GM19240 (cell line): Measurements from ENCODE around the gene SNX13.

ENCODE experiments used
- DNase-seq: peaks from one replicate; pipeline ENCODE4 v3.0.0; 2011; ENCODE audit warnings: low spot score; ENCODE audit not compliant: insufficient read length

Gene SNX13

DNA sequence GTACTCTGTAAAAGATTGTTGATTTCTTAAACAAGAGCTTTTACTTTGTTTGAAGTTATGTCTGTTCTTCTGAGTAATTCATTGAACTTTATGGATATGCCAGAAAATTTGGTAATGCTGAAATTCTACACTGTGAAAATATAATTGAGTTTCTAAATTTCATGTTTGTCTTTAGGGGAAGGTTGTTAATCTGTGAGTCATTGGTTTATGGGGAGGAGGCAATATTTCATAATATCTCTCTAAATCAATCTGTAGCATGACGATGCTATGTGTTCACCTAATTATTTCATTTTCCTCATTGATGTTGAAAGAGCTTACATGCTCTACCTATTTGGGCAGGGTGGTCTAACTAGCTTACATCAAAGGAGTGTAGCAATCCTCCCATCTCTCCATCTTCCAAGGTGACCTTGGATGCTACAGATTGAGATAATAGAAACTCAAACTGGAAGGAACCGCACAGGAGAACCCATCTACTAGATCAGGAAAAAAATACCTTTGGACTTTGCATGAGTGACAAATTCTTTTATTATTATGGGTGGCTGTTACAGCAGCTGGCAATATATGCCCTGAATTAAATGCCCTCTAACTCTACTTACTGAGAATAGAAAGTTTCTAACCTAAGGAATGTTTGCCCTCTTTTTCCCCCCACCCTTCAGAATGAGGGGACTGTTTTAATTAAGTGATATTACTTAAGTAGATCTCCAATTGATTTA is 8.4 kb upstream of the SNX13 start:
- DNase-seq = no peak

DNA sequence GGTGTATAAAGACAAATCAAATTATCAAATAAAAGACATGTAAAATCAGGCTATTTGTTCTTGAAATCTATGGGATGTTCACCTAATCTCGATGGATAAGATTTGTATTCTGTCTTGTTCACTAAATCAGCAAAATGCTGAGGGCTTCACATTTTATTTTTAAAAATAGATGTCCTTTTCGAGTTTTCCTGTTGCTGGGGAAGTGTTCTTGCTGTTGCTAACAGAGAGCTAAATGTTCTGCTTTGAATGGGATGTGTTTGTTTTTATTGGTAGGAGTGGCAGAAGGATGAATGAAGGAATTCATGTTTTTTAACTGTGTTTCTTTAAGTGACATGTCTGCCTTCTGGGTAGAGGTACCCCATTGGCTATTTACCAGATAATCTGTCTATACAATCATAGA is 7.3 kb upstream of the SNX13 start:
- DNase-seq = no peak

DNA sequence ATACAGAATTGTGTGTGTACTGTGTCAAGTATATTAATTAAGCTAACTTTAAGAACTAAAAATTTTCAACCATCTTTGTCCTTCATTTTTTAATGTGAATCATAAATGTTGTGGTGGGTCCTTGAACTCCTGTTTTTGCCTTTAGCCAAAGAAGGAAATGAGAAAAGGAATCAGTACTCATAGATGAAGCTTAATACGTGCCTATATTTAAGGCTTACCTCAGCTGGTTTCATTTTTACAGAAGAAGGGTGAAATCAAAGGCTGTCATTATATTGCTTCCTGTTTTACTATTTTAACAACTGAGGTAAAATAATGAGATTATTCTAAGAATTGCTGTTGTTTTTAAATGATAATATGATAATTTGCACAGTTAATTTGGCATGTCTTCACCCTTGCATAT is 6.3 kb upstream of the SNX13 start:
- DNase-seq = no peak

DNA sequence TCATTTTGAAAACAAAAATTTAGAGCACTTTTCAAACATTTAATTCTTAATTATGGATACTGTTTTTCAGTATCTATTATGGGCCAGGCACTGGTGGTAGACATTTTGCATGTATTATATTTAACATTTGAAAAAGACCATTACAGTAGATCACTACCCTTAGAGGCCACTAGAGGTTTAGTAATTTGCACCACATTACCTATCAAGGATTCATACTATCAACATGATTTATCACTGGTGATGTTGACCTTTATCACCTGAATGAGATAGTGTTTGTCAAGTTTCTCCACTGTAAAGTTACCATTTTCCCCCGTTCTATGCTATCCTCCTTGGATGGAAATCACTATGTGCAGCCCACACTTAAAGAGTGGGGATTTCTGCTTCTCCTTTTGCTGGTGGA is 4.4 kb upstream of the SNX13 start:
- no peak for DNase-seq

DNA sequence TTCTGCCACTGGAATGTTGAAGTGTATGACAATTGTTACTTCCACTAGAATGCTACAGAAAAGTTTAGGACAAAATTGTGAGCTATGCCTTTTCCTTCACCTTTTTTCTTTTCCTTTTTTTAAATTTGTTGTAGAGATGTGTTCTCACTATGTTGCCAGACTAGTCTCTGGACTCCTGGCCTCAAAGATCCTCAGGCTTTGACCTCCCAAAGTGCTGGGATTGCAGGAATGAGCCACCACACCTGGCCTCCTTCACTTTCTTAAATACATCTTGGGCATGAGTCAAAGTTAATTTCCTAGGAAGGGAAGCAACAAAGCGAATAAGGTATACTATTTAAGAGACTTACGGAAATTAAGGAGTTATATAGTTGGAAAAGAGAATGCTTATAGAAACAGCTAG is 2.7 kb upstream of the SNX13 start:
- DNase-seq = no peak

DNA sequence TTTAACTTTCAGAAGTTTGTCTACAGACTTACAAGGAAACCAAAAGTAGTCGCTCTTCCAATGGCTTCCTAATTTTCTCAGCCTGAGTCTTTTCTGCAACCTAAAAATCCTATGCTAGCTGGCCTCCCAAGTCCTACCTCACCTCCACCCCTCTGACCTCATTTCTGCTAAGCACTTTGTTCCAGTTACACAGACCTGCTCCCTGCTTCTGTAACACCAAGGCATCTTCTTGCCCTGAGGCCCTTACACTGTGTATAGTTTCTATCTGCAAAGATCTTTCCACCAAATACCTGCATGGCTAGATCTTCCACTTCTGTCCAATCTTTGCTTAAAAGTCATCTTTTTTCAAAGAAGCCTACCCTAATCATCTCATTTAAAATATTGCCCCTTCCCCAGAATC is 1.9 kb upstream of the SNX13 start:
- no peak for DNase-seq

DNA sequence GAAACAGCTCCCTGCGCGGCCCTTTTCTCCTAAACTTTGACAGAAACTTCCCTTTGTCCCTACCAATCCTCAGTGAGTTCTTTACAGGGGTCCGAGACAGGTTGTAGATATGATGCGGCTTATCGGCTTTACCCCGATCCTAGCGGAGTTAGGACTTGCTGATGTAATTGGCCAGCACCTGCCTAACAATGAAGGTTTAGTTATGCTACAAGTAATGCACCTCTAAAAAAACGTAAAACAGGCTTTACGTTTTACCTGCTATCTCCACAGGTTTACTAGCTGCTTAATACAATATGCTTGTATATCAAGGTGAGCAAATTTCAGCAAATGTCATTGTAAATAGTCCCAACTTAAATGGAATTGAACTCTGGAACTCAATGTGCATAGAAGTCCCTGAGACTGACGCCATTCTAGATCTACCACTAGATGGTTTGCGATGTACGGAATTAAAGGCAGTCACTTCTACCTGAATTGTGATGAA is 697 bp upstream of the SNX13 start:
- no peak for DNase-seq

DNA sequence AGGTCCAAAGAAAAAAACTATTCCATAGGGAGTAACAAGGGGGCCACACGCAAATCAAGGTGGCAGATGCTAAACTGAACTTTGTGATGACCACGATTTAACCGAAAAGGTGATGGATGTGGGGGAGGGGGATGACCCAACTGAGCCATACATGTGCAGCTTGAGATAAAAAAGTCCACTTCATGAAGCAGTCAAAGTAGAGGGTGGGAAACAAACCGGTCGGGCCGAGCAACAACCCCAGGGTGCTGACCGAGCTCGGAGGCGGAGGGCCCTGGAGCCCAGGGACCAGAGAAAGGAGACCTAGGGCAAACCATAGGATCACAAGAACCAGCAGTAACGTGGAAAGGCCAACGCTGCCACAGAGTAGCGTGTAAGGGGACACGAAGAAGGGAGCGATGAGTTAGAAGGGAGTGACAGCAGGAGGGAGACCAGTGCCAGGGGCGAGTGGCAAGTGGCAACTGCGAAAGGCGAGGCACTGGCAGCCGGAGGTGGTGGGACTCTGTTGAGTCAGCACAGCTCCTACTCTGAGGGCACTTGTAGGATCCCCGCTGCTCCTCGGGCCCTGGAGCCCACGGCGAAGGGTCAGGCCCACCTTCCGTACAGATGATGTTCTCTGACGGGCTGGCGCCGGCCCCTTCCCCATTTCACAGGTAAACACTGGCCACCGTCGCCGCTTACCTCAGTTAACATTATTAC is 540 bp downstream of the SNX13 start:
- no peak for DNase-seq

DNA sequence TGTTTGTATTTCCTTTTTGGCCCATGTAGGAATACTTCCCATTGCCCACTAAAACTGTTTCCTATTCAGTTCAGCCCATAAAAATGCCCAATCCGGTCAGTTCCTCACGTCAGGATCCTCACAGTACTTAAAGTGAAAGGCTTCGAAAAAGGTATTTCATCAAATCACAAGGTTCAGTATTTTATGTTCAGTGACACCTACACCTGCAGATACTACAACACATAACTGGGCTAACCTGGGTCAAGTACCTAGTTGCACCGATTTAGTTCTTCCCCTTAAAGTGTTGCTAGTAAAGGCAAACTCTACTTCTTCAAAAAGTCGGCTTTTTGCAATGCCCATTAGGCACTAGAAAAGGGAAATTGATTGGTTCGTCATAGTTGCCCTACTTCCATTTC is 1.1 kb downstream of the SNX13 start:
- no peak for DNase-seq

DNA sequence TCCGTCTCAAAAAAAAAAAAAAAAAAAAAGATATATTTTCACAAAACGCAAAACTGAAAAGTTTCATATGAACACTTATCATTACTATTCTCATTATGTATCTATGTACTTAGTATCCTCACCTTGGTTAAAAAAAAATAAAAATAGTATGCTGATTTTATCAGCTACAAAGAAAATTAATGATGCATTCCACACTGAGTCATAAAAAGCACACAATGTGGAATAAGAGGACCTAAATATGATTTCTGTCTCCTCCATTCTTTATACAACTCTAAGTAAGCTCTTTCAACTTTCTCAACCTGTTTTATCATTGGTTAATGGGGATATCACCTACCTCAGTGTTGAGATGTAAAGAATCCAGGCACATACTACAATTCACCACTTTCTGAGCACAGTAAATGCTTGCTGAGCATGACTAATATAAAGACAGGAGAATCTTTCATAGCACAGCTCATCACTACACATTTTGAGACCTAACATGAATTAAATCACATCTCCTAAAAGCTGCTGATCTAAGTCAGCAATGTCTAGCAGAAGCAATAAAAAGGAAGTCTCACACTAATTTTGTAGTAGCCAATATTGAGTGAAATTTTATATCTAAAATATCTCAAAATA is 2.7 kb downstream of the SNX13 start:
- no peak for DNase-seq

DNA sequence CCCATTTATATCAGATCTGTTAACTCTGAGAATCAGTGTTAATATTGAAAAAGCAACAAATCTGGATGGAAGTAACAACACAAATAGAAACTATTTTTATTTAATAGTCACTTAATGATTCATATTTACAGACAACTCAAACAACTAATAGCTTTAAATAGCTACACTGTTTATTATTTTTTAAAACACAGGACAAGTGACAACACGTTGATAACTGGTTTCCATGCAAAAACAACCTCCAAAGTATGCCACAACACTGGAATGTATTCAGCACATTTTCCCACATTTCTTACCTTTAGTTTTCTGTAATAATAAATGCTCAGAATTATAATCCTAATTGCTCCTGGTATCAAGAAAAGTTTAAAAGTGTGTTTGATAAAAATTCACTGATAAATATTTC is 4.0 kb downstream of the SNX13 start:
- no peak for DNase-seq

DNA sequence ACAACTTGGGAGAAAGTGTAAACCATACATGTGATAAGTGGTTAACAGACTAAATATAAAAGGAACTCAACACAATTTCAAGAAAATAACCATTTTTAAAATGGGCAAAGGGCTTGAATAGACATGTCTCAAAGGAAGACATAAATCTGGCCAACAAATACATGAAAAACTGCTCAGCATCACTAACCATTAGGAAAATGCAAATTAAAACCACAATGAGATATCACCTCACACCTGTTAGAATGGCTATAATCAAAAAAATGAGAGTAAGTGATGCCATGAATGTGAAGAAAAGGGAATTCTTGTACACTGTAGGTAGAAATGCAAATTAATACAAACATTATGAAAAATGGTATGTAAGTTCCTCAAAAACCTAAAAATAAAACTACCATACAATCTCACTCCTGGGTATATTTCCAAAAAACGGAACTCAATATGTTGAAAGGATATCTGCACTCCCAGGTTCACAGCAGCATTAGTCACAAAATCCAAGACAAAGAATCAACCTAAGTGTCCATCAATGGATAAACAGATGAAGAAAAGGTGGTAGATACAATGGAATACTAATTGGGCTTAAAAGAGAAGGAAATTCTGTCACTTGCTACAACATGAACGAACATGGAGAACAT is 5.6 kb downstream of the SNX13 start:
- no peak for DNase-seq

DNA sequence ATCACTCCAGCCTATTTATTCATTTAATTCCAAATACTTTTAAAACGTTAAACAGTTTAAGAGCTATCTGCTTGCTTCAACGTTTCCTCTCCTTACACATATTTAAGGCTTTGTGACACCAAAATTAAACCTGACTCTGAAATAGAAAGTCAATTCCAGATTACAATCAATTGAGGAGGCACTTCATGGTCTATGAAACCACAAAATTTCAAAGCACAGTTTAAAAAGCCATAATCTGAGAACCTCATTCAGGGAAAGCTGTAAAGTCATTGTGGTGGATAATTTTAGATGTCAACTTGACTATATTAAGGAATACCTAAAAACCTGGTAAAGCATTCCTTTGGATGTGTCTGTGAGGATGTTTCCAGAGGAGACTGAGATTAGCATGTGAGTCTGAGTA is 6.2 kb downstream of the SNX13 start:
- DNase-seq = no peak

DNA sequence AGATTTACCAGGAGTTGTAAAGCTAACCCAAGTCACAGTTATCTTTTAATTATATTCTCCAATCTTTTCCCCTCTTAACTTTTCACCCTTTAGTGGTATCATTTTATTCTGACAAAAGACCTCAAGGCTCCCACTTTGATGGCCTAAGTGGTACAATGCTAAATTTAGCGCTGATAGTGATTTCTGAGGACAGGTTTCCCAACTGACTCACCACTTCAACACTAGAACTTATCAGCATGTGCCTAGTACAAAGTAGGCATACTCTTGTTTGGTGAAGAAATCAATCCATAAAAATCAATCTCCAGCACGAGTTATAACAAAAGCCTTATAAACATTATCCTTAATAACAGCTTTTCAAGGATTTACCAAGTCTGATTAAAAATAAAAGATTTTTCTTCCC is 7.5 kb downstream of the SNX13 start:
- DNase-seq = no peak

DNA sequence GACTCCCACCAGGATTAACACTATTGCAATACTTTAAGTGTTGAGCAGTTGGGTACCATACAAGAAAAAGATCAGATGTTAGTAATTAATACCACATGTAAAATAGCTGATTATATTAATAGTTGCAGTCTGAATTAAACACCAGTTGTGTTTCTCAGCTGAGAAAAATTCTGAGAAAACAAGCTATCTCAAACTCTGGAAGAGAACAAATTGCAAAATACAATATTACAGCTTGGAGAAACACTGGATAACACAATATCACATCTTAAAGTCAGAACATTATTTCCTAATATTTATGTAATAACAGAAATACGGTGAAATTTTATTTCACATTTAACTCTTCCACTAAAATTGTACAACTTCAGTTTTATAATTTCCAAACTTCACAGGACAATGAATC is 9.2 kb downstream of the SNX13 start:
- no peak for DNase-seq

DNA sequence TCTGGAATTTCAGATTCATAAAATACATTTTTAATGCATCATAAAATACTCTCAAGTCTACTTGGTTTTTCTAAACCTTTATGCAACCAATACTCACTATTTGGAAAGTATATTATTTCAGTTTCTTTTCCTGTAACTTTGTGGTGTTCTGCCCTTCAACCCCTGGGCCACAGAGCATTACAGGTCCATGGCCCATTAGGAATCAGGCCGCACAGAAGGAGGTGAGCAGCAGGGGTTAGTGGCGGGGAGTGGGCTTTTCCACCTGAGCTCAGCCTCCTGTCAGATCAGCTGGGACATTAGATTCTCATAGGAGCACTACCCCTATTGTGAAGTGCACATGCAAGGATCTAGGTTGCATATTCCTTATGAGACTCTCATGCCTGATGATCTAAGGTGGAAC is 9.7 kb downstream of the SNX13 start:
- DNase-seq = no peak

DNA sequence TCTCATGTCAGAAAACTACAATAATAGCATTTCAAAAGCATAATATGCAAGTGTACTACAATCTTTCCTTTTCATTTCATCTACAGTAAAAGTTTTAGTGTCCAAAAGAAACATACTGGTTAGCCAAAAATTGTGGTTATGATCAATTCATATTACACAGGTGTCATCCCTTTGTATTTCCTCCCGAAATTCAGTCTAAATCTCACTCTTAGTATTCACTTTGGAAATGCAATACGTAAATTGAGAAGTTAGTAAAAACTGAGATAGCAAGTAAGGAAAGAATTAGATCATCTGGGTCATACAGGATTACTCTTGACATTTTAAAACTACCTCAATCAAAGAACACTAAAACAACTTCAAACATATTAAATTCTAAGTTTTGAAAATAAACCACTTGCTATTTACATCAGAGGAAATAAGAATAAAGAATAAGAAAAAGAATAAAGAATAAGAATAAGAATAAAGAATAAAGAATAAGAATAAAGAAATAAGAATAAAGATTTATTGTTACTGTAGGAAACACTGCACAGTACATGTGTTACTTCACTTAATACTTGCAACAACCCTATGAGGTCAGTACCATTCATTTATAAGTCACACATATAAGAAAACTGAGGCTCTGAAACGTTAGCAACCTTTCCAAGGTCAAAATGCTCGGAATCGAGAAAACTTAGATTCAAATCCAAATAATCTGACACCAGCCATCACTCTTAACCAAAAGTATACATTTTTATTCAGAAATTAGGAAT is 10.5 kb downstream of the SNX13 start:
- DNase-seq = no peak

DNA sequence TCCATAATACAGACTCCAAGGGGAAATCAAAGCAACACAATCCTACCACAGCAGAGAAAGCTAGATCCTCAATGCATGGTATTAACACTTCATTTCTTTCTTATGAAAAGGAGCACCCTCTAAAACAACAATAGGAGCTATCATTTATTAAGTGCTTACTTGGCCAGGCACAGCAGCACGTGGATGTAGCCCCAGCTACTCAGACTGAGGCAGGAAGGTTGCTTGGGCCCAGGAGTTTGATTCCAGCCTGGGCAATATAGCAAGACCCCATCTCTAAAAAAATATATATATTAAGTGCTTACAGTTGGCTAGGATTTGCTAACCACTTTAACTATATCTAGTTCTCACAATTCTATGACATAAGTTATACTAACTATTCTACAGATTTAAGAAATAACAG is 12.2 kb downstream of the SNX13 start:
- no peak for DNase-seq

DNA sequence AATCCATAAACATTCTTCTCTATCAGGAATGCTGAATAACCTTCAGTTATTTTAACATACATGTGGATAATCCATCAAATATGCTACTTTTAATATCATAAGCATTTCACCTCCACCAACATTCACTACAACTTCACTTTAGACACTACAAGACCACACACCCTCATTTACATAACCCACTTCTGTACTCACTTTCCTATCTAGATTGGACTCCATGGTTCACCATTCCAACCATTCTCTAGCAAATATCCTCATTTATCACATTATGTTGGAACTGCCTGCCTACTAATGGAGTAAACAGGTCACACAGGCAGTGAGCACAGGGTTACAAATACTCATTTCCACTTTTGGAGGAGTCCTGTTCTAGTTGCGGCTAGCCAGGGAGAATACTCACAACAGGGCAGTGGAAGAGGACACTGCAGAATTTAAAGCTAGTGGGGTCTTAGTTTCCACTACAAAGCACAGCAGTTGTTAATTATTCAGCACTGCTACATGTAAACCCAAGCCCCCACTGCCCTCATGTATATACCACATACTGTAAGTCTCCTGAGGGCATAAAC is 18.4 kb downstream of the SNX13 start:
- DNase-seq = no peak

DNA sequence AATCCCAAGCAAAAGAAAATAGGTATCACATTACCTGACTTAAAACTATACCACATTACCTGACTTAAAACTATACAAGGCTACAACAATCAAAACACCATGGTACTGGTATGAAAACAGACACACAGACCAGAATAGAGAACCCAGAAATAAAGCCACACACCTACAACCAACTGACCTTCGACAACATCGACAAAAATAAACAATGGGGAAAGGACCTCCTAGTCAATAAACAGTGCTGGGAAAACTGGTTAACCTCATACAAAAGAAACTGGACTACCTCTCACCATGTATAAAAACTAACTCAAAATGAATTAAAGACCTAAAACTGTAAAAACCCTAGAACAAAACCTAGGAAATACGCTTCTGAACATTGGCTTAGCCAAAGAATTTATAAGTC is 22.5 kb downstream of the SNX13 start:
- DNase-seq = no peak

DNA sequence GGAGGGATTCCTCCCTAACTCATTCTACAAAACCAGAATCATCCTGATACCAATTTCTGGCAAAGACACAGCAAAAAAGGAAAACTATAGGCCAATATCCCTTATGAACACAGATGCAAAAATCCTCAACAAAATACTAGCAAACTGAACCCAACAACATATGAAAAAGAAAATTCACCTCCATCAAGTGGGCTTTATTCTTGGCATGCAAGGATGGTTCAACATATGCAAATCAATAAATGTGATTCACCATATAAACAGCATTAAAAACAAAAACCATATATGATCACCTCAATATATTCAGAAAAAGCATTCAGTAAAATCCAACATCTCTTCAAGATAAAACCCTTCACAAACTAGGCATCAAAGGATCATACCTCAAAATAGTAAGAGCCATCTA is 23.5 kb downstream of the SNX13 start:
- DNase-seq = no peak
